Esophagus squamous epithelium (tissue), 5 donors: ENCODE data around the gene HCAR3. TPM values are rescaled to one million over a fixed set of nuclear protein-coding genes. Genes with fewer than 3 reads are reported as not detected.
"Not testable (repeated sequence)": the region's sequence is repeated elsewhere in the genome, so short reads cannot be mapped to it uniquely, and the experiment has no call there.

Experiments used
- DNase-seq: peaks from one replicate; lab custom pipeline; 2025; lab: John Stamatoyannopoulos, UW
- H3K27ac ChIP-seq, 4 donors: fragments of 200-600 bp; sonication (generic); one replicate each; pipeline ENCODE4 v1.5.1; 2016 to 2019; ENCODE audit warnings: mild to moderate bottlenecking in 1 of 4
- H3K27me3 ChIP-seq, 4 donors: fragments of 200-600 bp; sonication (generic); 1 replicate in 3 of 4; 2 replicates in 1 of 4; pipeline versions ENCODE4 v1.5.1 to v1.6.0; 2017 to 2021; ENCODE audit warnings: antibody characterized with exemption in 1 of 4
- H3K36me3 ChIP-seq, 3 donors: fragments of 200-600 bp; sonication (generic); one replicate each; pipeline ENCODE4 v1.5.1; 2016 to 2019
- H3K4me1 ChIP-seq, 3 donors: fragments of 200-600 bp; sonication (generic); one replicate each; pipeline ENCODE4 v1.5.1; 2017 to 2019
- H3K4me3 ChIP-seq, 4 donors: fragments of 200-600 bp; sonication (generic); 1 replicate in 3 of 4; 2 replicates in 1 of 4; pipeline ENCODE4 v1.5.1; 2016 to 2019; ENCODE audit warnings: mild to moderate bottlenecking in 2 of 4, moderate library complexity in 1 of 4
- H3K9me3 ChIP-seq, 3 donors: fragments of 200-600 bp; sonication (generic); one replicate each; pipeline ENCODE4 v1.5.1; 2016 to 2019
- POLR2A ChIP-seq, 4 donors: fragments of 450-650 bp; IDR thresholded peaks; one replicate each; pipeline ENCODE4 v1.6.1; 2017; ENCODE audit warnings: antibody characterized with exemption in 4 of 4, mild to moderate bottlenecking in 4 of 4, moderate library complexity in 3 of 4
- WGBS, 2 donors: methylation state at CpG; one replicate each; pipeline ENCODE4 v1.1.5; 2018; 5-methylcytosine and 5-hydroxymethylcytosine counted together
- intact Hi-C: fragments of 100-400 bp; cut with DNase I; formaldehyde crosslinking; loops from one replicate; pipeline ENCODE4 v1.15.0; 2022
- total RNA-seq, 4 donors: library from RNA; depleted of rRNA; stranded (reverse); fragments of >200 nt; gene quantifications; one replicate each; pipeline ENCODE4 v1.1.0, GENCODE V29; 2016
- TF ChIP-seq, protein P1 (sequence below), 6 experiments: fragments of 450-650 bp in 4 of 6; fragments of 200-600 bp in 2 of 6; sonication (generic) in 2 of 6; IDR thresholded peaks; one replicate each; pipeline ENCODE4 v1.5.1; 2016 to 2019; ENCODE audit warnings: antibody characterized with exemption in 6 of 6, mild to moderate bottlenecking in 4 of 6, moderate library complexity in 4 of 6
- donor health status: DM: yes; HTN: yes; CAD: no.

HCAR3 gene
- total RNA-seq, 4 donors from 2014 or later: 4.7 to 18.8 (median 10.5) TPM

GRCh38 chr12:122688291-122688690, 28.3 kb downstream of the HCAR3 start:
- H3K27me3 ChIP-seq: no peaks in the 10 kb centered on the region
- no peak overlapping the region for H3K4me3 ChIP-seq
- WGBS, 2 donors: 77 to 85% methylated on average over 2 to 3 of the region's 3 CpGs
- no peak for TF ChIP-seq POLR2A (IDR thresholded peaks at IDR 0.05)
- TF ChIP-seq, protein P1, sequence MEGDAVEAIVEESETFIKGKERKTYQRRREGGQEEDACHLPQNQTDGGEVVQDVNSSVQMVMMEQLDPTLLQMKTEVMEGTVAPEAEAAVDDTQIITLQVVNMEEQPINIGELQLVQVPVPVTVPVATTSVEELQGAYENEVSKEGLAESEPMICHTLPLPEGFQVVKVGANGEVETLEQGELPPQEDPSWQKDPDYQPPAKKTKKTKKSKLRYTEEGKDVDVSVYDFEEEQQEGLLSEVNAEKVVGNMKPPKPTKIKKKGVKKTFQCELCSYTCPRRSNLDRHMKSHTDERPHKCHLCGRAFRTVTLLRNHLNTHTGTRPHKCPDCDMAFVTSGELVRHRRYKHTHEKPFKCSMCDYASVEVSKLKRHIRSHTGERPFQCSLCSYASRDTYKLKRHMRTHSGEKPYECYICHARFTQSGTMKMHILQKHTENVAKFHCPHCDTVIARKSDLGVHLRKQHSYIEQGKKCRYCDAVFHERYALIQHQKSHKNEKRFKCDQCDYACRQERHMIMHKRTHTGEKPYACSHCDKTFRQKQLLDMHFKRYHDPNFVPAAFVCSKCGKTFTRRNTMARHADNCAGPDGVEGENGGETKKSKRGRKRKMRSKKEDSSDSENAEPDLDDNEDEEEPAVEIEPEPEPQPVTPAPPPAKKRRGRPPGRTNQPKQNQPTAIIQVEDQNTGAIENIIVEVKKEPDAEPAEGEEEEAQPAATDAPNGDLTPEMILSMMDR (IDR thresholded peaks at IDR 0.05): no peak
- intact Hi-C loops: no loop called here
- no peaks in the 10 kb centered on the region for H3K36me3 ChIP-seq
- H3K27ac ChIP-seq: no peak overlapping the region
- no peak for DNase-seq
- H3K4me1 ChIP-seq: no peaks in the 10 kb centered on the region
- H3K9me3 ChIP-seq: no peaks in the 10 kb centered on the region

- Histone ChIP-seq H3K9me3 (no peaks in the 10 kb centered on the region), H3K4me1 (no peaks in the 10 kb centered on the region), H3K4me3 (no peak overlapping the region), H3K27ac (no peak overlapping the region), H3K27me3 (no peaks in the 10 kb centered on the region), H3K36me3 (no peaks in the 10 kb centered on the region)
- WGBS, 2 donors: 33 to 39% methylated on average over 5 of the region's 5 CpGs
- intact Hi-C loops: no loop called here
- TF ChIP-seq POLR2A (IDR thresholded peaks at IDR 0.05): no peak
- TF ChIP-seq, protein P1 (IDR thresholded peaks at IDR 0.05): no peak
- no peak for DNase-seq
Measured at GRCh38 chr12:122687086-122687485, 29.5 kb downstream of the HCAR3 start.

- Histone ChIP-seq H3K4me3 (no peak overlapping the region), H3K36me3 (no peaks in the 10 kb centered on the region), H3K9me3 (no peaks in the 10 kb centered on the region), H3K4me1 (no peaks in the 10 kb centered on the region), H3K27ac (no peak overlapping the region), H3K27me3 (no peaks in the 10 kb centered on the region)
- intact Hi-C loops: no loop called here
- DNase-seq: no peak
- 90% methylated on average over 3 of the region's 3 CpGs for WGBS, 2 donors
- TF ChIP-seq, protein P1 (IDR thresholded peaks at IDR 0.05): no peak
- TF ChIP-seq POLR2A (IDR thresholded peaks at IDR 0.05): no peak
Measured at GRCh38 chr12:122686538-122686937, 30.1 kb downstream of the HCAR3 start.

DNA sequence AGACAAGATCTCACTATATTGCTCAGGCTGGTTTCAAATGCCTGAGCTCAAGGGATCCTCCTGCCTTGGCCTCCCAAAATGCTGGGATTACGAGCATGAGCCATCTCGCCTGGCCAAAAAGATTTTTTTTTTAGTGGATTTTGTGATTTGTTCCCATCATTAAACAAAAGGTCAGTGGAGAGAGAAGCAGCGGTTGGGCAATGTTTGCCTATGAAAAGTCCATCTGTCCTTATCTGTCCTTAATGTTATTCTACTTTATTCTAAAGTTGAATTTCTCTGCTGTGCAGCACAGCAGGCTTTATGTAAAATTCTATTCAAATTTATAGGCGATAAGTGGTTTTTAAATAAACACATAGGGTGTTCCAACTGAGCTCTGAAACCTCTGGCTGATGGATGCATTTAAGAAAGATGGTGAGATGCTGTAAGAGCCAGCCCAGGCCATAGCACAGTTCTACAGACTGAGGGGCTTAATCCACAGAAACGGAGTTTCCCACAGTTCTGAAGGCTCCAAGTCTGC, 32.3 kb downstream of the HCAR3 start:
- WGBS, 2 donors: 63 to 67% methylated on average over 5 of the region's 5 CpGs
- intact Hi-C loops: no loop called here
- H3K27ac ChIP-seq: no peak overlapping the region

DNA sequence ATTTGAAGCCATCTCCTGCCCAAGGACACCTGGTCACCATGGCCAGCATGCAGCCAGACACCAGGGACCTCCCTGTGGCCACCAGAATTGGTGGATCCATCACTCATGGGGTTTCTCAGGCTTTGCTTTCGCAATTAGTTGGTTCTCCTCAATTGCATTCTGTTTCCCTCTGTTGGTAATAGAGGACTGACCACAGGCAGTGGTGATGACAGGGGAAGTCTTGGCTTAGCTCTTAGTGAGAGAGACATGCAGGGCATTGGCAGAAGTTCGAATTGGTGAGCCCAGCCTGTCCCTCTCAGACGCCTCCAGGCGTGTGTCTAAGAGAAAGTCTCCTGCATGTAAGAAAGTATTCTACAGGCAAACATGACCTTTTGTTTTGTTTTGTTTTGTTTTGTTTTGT, 34.8 kb downstream of the HCAR3 start:
- Histone ChIP-seq H3K4me1 (peaks cover 6 to 13% (median 9%) of the 10 kb centered on the region in 3 donors), H3K9me3 (no peaks in the 10 kb centered on the region), H3K27ac (no peak overlapping the region), H3K36me3 (no peaks in the 10 kb centered on the region), H3K4me3 (no peak overlapping the region), H3K27me3 (no peaks in the 10 kb centered on the region)
- intact Hi-C loops: no loop called here
- 73 to 80% methylated on average over 4 of the region's 4 CpGs for WGBS, 2 donors
- no peak for TF ChIP-seq POLR2A (IDR thresholded peaks at IDR 0.05)
- TF ChIP-seq, protein P1 (IDR thresholded peaks at IDR 0.05): no peak
- DNase-seq: no peak

More for the DNA sequence above, 32.3 kb downstream of the HCAR3 start:
- Histone ChIP-seq H3K9me3 (no peaks in the 10 kb centered on the region), H3K4me1 (peaks cover 0 to 3% (median under 1%) of the 10 kb centered on the region in 3 donors), H3K27me3 (no peaks in the 10 kb centered on the region), H3K4me3 (no peak overlapping the region), H3K36me3 (no peaks in the 10 kb centered on the region)
- no peak for DNase-seq
- TF ChIP-seq, protein P1 (IDR thresholded peaks at IDR 0.05): no peak
- no peak for TF ChIP-seq POLR2A (IDR thresholded peaks at IDR 0.05)

DNA sequence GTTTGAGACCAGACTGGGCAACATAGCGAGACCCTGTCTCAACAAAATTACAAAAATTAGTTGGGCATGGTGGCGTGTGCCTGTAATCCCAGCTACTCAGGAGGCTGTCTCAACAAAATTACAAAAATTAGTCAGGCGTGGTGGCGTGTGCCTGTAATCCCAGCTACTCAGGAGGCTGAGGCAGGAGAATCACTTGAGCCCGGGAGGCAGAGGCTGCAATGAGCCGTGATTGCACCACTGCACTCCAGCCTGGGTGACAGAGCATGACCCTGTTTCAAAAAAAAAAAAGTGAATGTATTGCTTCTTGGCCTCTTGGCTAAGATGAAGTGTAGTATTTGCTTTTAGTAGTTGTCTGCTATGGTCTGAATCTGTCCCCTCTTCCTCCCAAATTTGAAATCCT, 35.6 kb downstream of the HCAR3 start:
- DNase-seq, intact Hi-C loops, H3K27me3 ChIP-seq, H3K9me3 ChIP-seq, H3K36me3 ChIP-seq, H3K27ac ChIP-seq, H3K4me3 ChIP-seq: not testable (repeated sequence)
- H3K4me1 ChIP-seq: peaks cover 6 to 13% (median 9%) of the 10 kb centered on the region in 3 donors
- 86 to 89% methylated on average over 3 to 6 of the region's 6 CpGs for whole genome bisulfite sequencing, 2 donors

GRCh38 chr12:122676781-122677180, 39.8 kb downstream of the HCAR3 start:
- H3K4me1 ChIP-seq: peaks cover 6 to 13% (median 9%) of the 10 kb centered on the region in 3 donors
- WGBS, 2 donors: 100% methylated on average over 2 of the region's 32 CpGs; no CpG with 5 or more reads in 1 of the 2 donors
- intact Hi-C loops, H3K36me3 ChIP-seq, H3K9me3 ChIP-seq, H3K4me3 ChIP-seq, H3K27ac ChIP-seq, DNase-seq, H3K27me3 ChIP-seq: not testable (repeated sequence)

- H3K9me3 ChIP-seq, DNase-seq, H3K4me3 ChIP-seq, H3K27me3 ChIP-seq, H3K36me3 ChIP-seq, intact Hi-C loops, H3K27ac ChIP-seq: not testable (repeated sequence)
- WGBS, 2 donors: 89 to 93% methylated on average over 5 of the region's 8 CpGs
- peaks cover 6 to 13% (median 9%) of the 10 kb centered on the region in 3 donors for H3K4me1 ChIP-seq
Measured at GRCh38 chr12:122676015-122676414, 40.6 kb downstream of the HCAR3 start.
